Measurements from ENCODE around the gene STK10.
"Not testable (repeated sequence)": the region's sequence is repeated elsewhere in the genome, so short reads cannot be mapped to it uniquely, and the experiment has no call there.

STK10 gene

GRCh38 chr5:172051643-172052339 lies 136.2 kb downstream of the STK10 start:
- ATAC-seq: no peak
- no peak for DNase-seq

- no peak for ATAC-seq
- DNase-seq: no peak
These were observed 137.9 kb downstream of the STK10 start for GRCh38 chr5:172050080-172050479.

- ATAC-seq (no peak), DNase-seq (no peak)
These were observed 138.7 kb downstream of the STK10 start for GRCh38 chr5:172049226-172049796.

- no peak for DNase-seq
- no peak for ATAC-seq
These were observed 139.4 kb downstream of the STK10 start for GRCh38 chr5:172048539-172049101.

GRCh38 chr5:172048170-172048422 lies 139.9 kb downstream of the STK10 start:
- no peak for ATAC-seq
- DNase-seq: no peak

GRCh38 chr5:172046593-172046992 lies 141.4 kb downstream of the STK10 start:
- DNase-seq: no peak
- no peak for ATAC-seq

GRCh38 chr5:172045315-172045632 lies 142.8 kb downstream of the STK10 start:
- ATAC-seq (no peak), DNase-seq (no peak)

GRCh38 chr5:172044631-172045314 lies 143.3 kb downstream of the STK10 start:
- ATAC-seq (no peak), DNase-seq (no peak)

- ATAC-seq (no peak), DNase-seq (no peak)
These were observed 144.2 kb downstream of the STK10 start for GRCh38 chr5:172043865-172044264.

- ATAC-seq: no peak
- DNase-seq: no peak
These were observed 145.8 kb downstream of the STK10 start for GRCh38 chr5:172042183-172042582.

- ATAC-seq: no peak
- DNase-seq: no peak
These were observed 149.9 kb downstream of the STK10 start for GRCh38 chr5:172038167-172038566.

- DNase-seq (peak; percentile 28), ATAC-seq (peak; percentile 97)
These were observed 153.0 kb downstream of the STK10 start for GRCh38 chr5:172035049-172035448.

- ATAC-seq (no peak), DNase-seq (no peak)
These were observed 156.0 kb downstream of the STK10 start for GRCh38 chr5:172031894-172032461.

- DNase-seq: no peak
- no peak for ATAC-seq
These were observed 158.1 kb downstream of the STK10 start for GRCh38 chr5:172029876-172030275.

GRCh38 chr5:172028167-172028566 lies 159.9 kb downstream of the STK10 start:
- no peak for ATAC-seq
- no peak for DNase-seq

- not testable (repeated sequence) for ATAC-seq
These were observed 167.8 kb downstream of the STK10 start for GRCh38 chr5:172020110-172020786.

GRCh38 chr5:172015346-172015745 lies 172.7 kb downstream of the STK10 start:
- ATAC-seq: peak; percentile 52

More at GRCh38 chr5:172020110-172020786, 167.8 kb downstream of the STK10 start:
- DNase-seq: not testable (repeated sequence)

GRCh38 chr5:172010278-172010677 lies 177.7 kb downstream of the STK10 start:
- ATAC-seq: no peak
- DNase-seq: no peak

More at GRCh38 chr5:172015346-172015745, 172.7 kb downstream of the STK10 start:
- DNase-seq: no peak

GRCh38 chr5:172009536-172010270 lies 178.3 kb downstream of the STK10 start:
- DNase-seq (no peak), ATAC-seq (no peak)

GRCh38 chr5:172008689-172009141 lies 179.3 kb downstream of the STK10 start:
- ATAC-seq (no peak), DNase-seq (no peak)

GRCh38 chr5:172008111-172008455 lies 179.9 kb downstream of the STK10 start:
- DNase-seq (no peak), ATAC-seq (no peak)

Data from stimulated activated naive CD8-positive, alpha-beta T cell treated with anti-CD3 and anti-CD28 coated beads, Interleukin-15, Interleukin-2, amounts not matched to agents 100 U/mL and 50 U/mL, for 24 hours (primary cell).